Hepatocyte (in vitro differentiated cells): Measurements from ENCODE around the gene PUM2. TPM values are rescaled to one million over a fixed set of nuclear protein-coding genes. Genes with fewer than 3 reads are reported as not detected.

Experiments
- DNase-seq: peaks from one replicate; pipeline ENCODE4 v3.0.0-alpha.2; 2016; ENCODE audit warnings: low spot score
- H2AFZ ChIP-seq: fragments of 200-600 bp; sonication (generic); 2 replicates; pipeline ENCODE4 v1.6.0; 2016; ENCODE audit warnings: antibody characterized with exemption, mild to moderate bottlenecking
- H3K27ac ChIP-seq: fragments of 200-600 bp; sonication (generic); 2 replicates; pipeline ENCODE4 v1.5.1; 2016; ENCODE audit warnings: mild to moderate bottlenecking
- H3K27me3 ChIP-seq: fragments of 200-600 bp; sonication (generic); 2 replicates; pipeline ENCODE4 v1.6.1; 2016
- H3K36me3 ChIP-seq: fragments of 200-600 bp; sonication (generic); replicated peaks from 2 replicates; pipeline ENCODE4 v1.5.1; 2016; ENCODE audit warnings: low read depth; ENCODE audit not compliant: insufficient read depth
- H3K4me1 ChIP-seq: fragments of 200-600 bp; sonication (generic); 2 replicates; pipeline ENCODE4 v1.5.1; 2016; ENCODE audit warnings: mild to moderate bottlenecking, moderate library complexity; ENCODE audit not compliant: insufficient read depth
- H3K4me2 ChIP-seq: fragments of 200-600 bp; sonication (generic); 2 replicates; pipeline ENCODE4 v1.6.0; 2016
- H3K4me3 ChIP-seq: fragments of 200-600 bp; sonication (generic); 2 replicates; pipeline ENCODE4 v1.5.1; 2016; ENCODE audit warnings: mild to moderate bottlenecking
- H3K79me2 ChIP-seq: fragments of 200-600 bp; sonication (generic); 2 replicates; pipeline ENCODE4 v1.6.0; 2017; ENCODE audit warnings: mild to moderate bottlenecking
- H3K9me2 ChIP-seq: fragments of 200-600 bp; sonication (generic); replicated peaks from 2 replicates; pipeline ENCODE4 v1.6.0; 2017; ENCODE audit warnings: mild to moderate bottlenecking; ENCODE audit not compliant: insufficient read depth
- H3K9me3 ChIP-seq: fragments of 200-600 bp; sonication (generic); 2 replicates; pipeline ENCODE4 v1.5.1; 2016; ENCODE audit warnings: low read depth, mild to moderate bottlenecking
- H4K20me1 ChIP-seq: fragments of 200-600 bp; sonication (generic); 2 replicates; pipeline ENCODE4 v1.6.0; 2016; ENCODE audit warnings: mild to moderate bottlenecking; ENCODE audit not compliant: insufficient read depth, poor library complexity, severe bottlenecking
- CTCF ChIP-seq: fragments of 200-600 bp; sonication (generic); IDR thresholded peaks from 2 replicates; pipeline ENCODE4 v1.5.1; 2016; ENCODE audit warnings: antibody characterized with exemption, mild to moderate bottlenecking; ENCODE audit not compliant: poor library complexity
- EZH2 ChIP-seq: fragments of 200-600 bp; sonication (generic); IDR thresholded peaks from 2 replicates; pipeline ENCODE4 v1.6.1; 2016; ENCODE audit warnings: antibody characterized with exemption, mild to moderate bottlenecking, borderline replicate concordance
- EZH2phosphoT487 ChIP-seq: fragments of 200-600 bp; sonication (generic); IDR thresholded peaks from one replicate; pipeline ENCODE4 v1.6.1; 2018; ENCODE audit warnings: antibody characterized with exemption, mild to moderate bottlenecking, low read depth, moderate library complexity; ENCODE audit not compliant: unreplicated experiment, severe bottlenecking
- WGBS: methylation state at CpG from one replicate; pipeline ENCODE4 v1.1.6; 2016; ENCODE audit warnings: low lambda C conversion rate; ENCODE audit errors: missing lambda C conversion rate; 5-methylcytosine and 5-hydroxymethylcytosine counted together
- polyA plus RNA-seq: library from polyadenylated mRNA; unstranded; fragments of >200 nt; fragmentation: Nextera tagmentation; extraction: Ambion mirVana; gene quantifications from 2 replicates; pipeline ENCODE4 v1.2.1, GENCODE V29; 2016
- total RNA-seq: library from RNA; depleted of rRNA; stranded (reverse); fragments of >200 nt; gene quantifications from 2 replicates; pipeline ENCODE4 v1.2.3, GENCODE V29; 2014

Gene PUM2
- total and polyA plus RNA-seq, 2 experiments from 2014 or later: 14.4 to 55.5 TPM

- no peak overlapping the region for H2AFZ ChIP-seq
- DNase-seq: no peak
- H4K20me1 ChIP-seq: no peaks in the 10 kb centered on the region
- no peaks in the 10 kb centered on the region for H3K27me3 ChIP-seq
- H3K4me3 ChIP-seq: no peak overlapping the region
- 63% methylated on average over 2 of the region's 2 CpGs for WGBS
- no peak for TF ChIP-seq EZH2
- no peak for TF ChIP-seq EZH2phosphoT487
- TF ChIP-seq CTCF: no peak
- H3K27ac ChIP-seq: peak overlapping the region; percentile 90
- H3K4me2 ChIP-seq: peak overlapping the region; percentile 56
- no peaks in the 10 kb centered on the region for H3K9me2 ChIP-seq
- peaks cover 78% of the 10 kb centered on the region for H3K79me2 ChIP-seq
- H3K9me3 ChIP-seq: no peaks in the 10 kb centered on the region
- peaks cover 43% of the 10 kb centered on the region for H3K4me1 ChIP-seq
- no peaks in the 10 kb centered on the region for H3K36me3 ChIP-seq
Measured at GRCh38 chr2:20214566-20215182, 136.0 kb downstream of the PUM2 start.

- Histone ChIP-seq H3K4me1 (peaks cover 51% of the 10 kb centered on the region), H3K36me3 (no peaks in the 10 kb centered on the region), H3K27me3 (no peaks in the 10 kb centered on the region), H3K4me2 (peak overlapping the region; percentile 64), H4K20me1 (no peaks in the 10 kb centered on the region), H3K79me2 (peaks cover 78% of the 10 kb centered on the region), H3K4me3 (no peak overlapping the region), H2AFZ (no peak overlapping the region), H3K9me2 (no peaks in the 10 kb centered on the region), H3K27ac (peak overlapping the region; percentile 90), H3K9me3 (no peaks in the 10 kb centered on the region)
- peak; percentile 63 for DNase-seq
- TF ChIP-seq CTCF (no peak), EZH2 (no peak), EZH2phosphoT487 (no peak)
- WGBS: 53% methylated on average over 9 of the region's 9 CpGs
Measured at GRCh38 chr2:20213651-20214565, 136.7 kb downstream of the PUM2 start.

DNA sequence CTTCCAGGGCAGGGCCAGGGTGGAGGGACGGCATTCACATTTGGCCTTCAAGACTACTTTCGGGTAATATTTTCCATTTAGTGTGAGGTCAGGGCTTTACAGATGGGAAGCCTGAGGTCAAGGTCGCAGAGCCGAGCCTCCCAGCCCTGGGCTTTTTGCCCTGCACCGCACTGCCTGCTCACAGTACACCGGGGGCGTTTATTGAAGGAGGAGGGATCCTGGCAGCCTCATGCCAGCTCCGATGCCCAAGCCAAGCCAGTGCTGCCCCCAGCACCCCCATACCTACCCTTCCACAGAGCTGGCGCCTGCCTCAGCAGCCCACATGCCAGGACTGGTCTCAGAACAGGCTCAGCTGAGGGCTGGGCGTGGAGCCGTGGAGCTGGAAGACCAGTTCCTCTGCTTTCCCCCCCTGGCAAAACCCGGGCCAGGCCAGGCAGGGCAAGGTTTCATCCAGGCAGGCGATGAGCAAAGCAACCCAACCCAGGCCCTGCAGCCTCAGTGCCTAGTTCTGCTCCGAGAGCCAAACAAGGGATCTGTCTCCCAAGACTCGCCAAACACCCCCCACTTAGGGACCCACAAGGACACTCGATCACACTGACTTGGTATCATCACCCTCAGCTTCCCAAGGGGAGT is 137.7 kb downstream of the PUM2 start:
- Histone ChIP-seq H3K27me3 (no peaks in the 10 kb centered on the region), H3K9me3 (no peaks in the 10 kb centered on the region), H3K79me2 (peaks cover 71% of the 10 kb centered on the region), H3K36me3 (no peaks in the 10 kb centered on the region), H3K4me1 (peaks cover 58% of the 10 kb centered on the region), H3K9me2 (no peaks in the 10 kb centered on the region), H2AFZ (no peak overlapping the region), H4K20me1 (no peaks in the 10 kb centered on the region), H3K27ac (peak overlapping the region; percentile 90), H3K4me2 (peak overlapping the region; percentile 64), H3K4me3 (no peak overlapping the region)
- TF ChIP-seq CTCF (no peak), EZH2 (no peak), EZH2phosphoT487 (no peak)
- DNase-seq: no peak
- WGBS: 78% methylated on average over 16 of the region's 16 CpGs
